ENCODE measurements around the gene FANK1. TPM values are rescaled to one million over a fixed set of nuclear protein-coding genes. Genes with fewer than 3 reads are reported as not detected.

Gene FANK1
- polyA plus RNA-seq, 1 of the 3 experiments (the other 2 are of a cell fraction) = 12.3 TPM

- H3K9me3 ChIP-seq = no peaks in the 10 kb centered on the region
- no peaks in the 10 kb centered on the region for H3K79me2 ChIP-seq (ENCODE audit: insufficient read depth)
- ChIA-PET CTCF (no interaction called here), POLR2A (no interaction called here)
- H3K4me3 ChIP-seq (ENCODE audit: low read depth in 2 of 2, low read length in 1 of 2) = no peak overlapping the region
- no peaks in the 10 kb centered on the region for H3F3A ChIP-seq (replicated peaks; ENCODE audit: insufficient read depth)
- no peaks in the 10 kb centered on the region for H3K27me3 ChIP-seq (ENCODE audit: insufficient read depth)
- no peaks in the 10 kb centered on the region for H3K9me2 ChIP-seq
- no peak overlapping the region for H2AFZ ChIP-seq (ENCODE audit: low read depth)
- H4K20me1 ChIP-seq (ENCODE audit: insufficient read depth) = no peaks in the 10 kb centered on the region
- 92% methylated on average over 9 of the region's 9 CpGs for WGBS (ENCODE audit: low lambda C conversion rate)
- no peak for TF ChIP-seq REST (IDR thresholded peaks at IDR 0.05; ENCODE audit: low read depth, low read length)
- no peak for TF ChIP-seq IRF3 (IDR thresholded peaks at IDR 0.05; ENCODE audit: low read depth, low read length)
- TF ChIP-seq SIN3A (IDR thresholded peaks at IDR 0.05; ENCODE audit: borderline replicate concordance, low read depth, low read length) = no peak
- H3K27ac ChIP-seq (ENCODE audit: low read depth in 2 of 2, low read length in 1 of 2) = no peak overlapping the region
- no peak overlapping the region for H3K9ac ChIP-seq
- no peak for DNase-seq
- peaks cover 0 to 2% of the 10 kb centered on the region in 2 experiments; a peak in 1 of 4 replicates for H3K4me1 ChIP-seq (ENCODE audit: control insufficient read depth in 1 of 2, insufficient read depth in 2 of 2, low read depth in 1 of 2, low read length in 1 of 2)
- no peaks in the 10 kb centered on the region for H3K36me3 ChIP-seq (replicated peaks in 1 of 2; ENCODE audit: control insufficient read depth in 1 of 2, insufficient read depth in 2 of 2, low read length in 1 of 2)
- H3K4me2 ChIP-seq = no peak overlapping the region
These were observed 99.5 kb downstream of the FANK1 start for GRCh38 chr10:125995726-125996304.

- POLR2A ChIA-PET = no interaction called here
- Histone ChIP-seq H3K4me2 (no peak overlapping the region), H2AFZ (ENCODE audit: low read depth) (no peak overlapping the region), H3K79me2 (ENCODE audit: insufficient read depth) (no peaks in the 10 kb centered on the region), H3K36me3 (replicated peaks in 1 of 2; ENCODE audit: control insufficient read depth in 1 of 2, insufficient read depth in 2 of 2, low read length in 1 of 2) (no peaks in the 10 kb centered on the region), H3K27me3 (ENCODE audit: insufficient read depth) (no peaks in the 10 kb centered on the region), H3K9ac (no peak overlapping the region), H3K27ac (ENCODE audit: low read depth in 2 of 2, low read length in 1 of 2) (no peak overlapping the region), H3K9me2 (no peaks in the 10 kb centered on the region), H3K4me3 (ENCODE audit: low read depth in 2 of 2, low read length in 1 of 2) (no peak overlapping the region), H3K9me3 (no peaks in the 10 kb centered on the region), H3F3A (replicated peaks; ENCODE audit: insufficient read depth) (no peaks in the 10 kb centered on the region), H3K4me1 (ENCODE audit: control insufficient read depth in 1 of 2, insufficient read depth in 2 of 2, low read depth in 1 of 2, low read length in 1 of 2) (peaks cover 0 to 4% of the 10 kb centered on the region in 2 experiments; a peak in 1 of 4 replicates), H4K20me1 (ENCODE audit: insufficient read depth) (no peaks in the 10 kb centered on the region)
- TF ChIP-seq MEF2A (IDR thresholded peaks at IDR 0.05; ENCODE audit: borderline replicate concordance, low read depth) (no peak), RAD21 (IDR thresholded peaks at IDR 0.05; ENCODE audit: low read length) (no peak), NFIC (IDR thresholded peaks at IDR 0.05; ENCODE audit: borderline replicate concordance) (no peak), TCF12 (IDR thresholded peaks at IDR 0.05) (no peak), FOXJ3 (CRISPR knock-in tag; IDR thresholded peaks at IDR 0.05) (no peak)
- no peak for DNase-seq
- CTCF ChIA-PET = no interaction called here
- 93% methylated on average over 5 of the region's 12 CpGs for WGBS (ENCODE audit: low lambda C conversion rate)
These were observed 101.2 kb downstream of the FANK1 start for GRCh38 chr10:125997586-125997985.

Measured in SK-N-SH (cell line).